GM18499 (cell line): ENCODE results near the gene CASP2.

Experiments used
- ATAC-seq: cut with Tn5 transposase; IDR thresholded peaks from one replicate; pipeline ENCODE4 v1.9.1; 2021; ENCODE audit warnings: moderate number of reproducible peaks; ENCODE audit not compliant: insufficient read depth, unreplicated experiment

CASP2 gene

DNA sequence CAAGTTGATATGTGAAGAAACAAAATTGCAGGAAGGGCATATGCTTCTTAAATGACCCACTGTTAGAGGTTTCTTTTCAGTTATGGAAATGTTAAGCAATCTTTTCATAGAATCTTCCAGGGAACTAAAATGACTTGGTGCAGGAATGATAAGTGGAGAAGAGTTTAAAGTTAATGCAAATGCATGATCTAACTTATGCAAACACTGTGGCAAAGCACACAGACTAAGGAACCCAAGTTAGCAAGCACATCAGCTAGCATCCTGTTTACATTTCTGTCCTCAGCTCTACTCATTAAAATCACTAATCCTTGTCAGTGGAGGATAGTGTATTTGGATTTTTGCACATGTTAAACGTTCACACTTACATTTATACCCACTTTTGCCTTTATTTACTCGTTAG lies 37.1 kb downstream of the CASP2 start:
- ATAC-seq: no peak

GRCh38 chr7:143327903-143328302 lies 39.8 kb downstream of the CASP2 start:
- peak; percentile 81 for ATAC-seq

DNA sequence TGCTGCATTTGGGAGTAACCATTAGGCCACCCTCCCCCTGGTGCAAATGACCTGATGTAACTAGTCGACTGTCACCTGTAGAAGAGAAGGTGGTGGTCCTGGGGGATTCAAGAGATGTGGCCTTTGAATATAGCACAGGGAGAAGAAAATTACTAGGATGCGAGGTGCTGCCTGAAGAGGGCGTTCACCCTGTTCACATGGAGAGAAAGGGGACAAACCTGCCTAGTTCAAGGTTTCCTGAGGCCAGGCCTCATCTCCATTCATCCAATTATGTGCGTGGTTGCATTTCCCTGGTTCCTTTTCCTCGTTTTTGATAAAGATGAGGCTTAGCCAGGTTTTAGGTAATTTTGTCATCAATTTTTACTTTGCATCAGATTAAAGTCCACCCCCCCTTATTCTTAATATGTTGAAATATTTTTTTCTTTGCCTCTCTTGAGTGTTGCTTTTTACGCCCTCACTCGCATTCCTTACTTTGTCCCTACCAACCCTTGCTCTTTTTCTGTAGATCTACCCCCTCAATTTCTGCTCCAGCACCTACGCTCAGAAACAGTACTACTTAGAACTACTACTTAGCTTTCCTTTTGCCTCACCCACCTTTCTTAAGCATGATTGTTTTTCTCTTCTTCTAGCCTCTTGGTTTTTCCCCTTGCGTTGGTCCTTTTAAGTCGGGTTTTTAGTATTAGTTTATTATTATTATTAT lies 41.5 kb downstream of the CASP2 start:
- ATAC-seq: no peak

- no peak for ATAC-seq
These were observed 43.1 kb downstream of the CASP2 start for GRCh38 chr7:143331179-143331801.

DNA sequence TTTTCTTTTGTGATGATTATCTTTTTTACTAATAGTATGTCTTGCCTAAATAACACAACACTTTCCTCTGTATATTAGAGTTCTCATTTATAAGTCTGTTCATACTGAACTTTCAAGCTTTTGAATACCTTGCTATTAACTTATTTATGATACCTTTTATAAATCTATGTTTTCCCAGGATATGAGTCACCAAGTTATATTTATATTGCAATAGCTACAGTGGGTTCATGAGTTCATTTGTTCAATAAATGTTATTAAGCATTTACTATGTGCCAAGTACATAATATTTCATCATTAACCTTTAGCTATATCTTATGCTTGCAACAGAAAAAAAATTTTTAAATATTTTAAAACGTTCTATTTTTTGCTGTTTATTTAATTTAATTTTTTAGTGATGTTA lies 46.1 kb downstream of the CASP2 start:
- ATAC-seq: no peak

- ATAC-seq: no peak
These were observed 49.1 kb downstream of the CASP2 start for GRCh38 chr7:143337216-143337615.

DNA sequence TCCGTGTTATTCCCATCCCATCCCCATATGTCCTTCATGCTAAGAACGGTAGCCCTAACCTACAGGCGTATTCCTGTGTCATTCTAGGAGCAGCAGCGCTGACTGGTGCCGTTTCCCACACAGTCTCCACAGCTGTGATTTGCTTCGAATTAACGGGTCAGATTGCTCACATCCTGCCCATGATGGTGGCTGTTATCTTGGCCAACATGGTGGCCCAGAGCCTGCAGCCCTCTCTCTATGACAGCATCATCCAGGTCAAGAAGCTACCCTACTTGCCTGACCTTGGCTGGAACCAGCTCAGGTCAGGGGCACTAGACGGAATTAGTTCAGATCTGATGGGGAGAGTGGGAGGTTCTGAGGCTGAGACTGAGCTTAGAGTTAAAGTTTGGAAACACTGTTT lies 53.7 kb downstream of the CASP2 start:
- no peak for ATAC-seq

DNA sequence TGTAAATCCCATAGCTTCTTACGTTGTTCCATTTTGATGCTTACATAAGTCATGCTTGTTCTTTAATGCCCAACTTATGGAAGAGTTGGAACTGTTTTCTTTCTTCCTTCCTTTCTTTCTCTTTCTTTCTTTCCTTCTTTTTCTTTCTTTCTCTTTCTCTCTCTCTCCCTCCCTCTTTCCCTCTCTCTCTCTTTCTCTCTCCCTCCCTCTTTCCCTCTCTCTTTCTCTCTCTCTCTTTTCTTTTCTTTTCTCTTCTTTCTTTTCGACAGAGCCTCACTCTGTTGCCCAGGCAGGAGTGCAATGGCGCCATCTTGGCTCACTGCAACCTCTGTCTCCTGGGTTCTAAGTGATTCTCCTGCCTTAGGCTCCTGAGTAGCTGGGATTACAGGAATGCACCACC lies 55.4 kb downstream of the CASP2 start:
- no peak for ATAC-seq

- ATAC-seq: no peak
These were observed 57.3 kb downstream of the CASP2 start for GRCh38 chr7:143345428-143345900.

DNA sequence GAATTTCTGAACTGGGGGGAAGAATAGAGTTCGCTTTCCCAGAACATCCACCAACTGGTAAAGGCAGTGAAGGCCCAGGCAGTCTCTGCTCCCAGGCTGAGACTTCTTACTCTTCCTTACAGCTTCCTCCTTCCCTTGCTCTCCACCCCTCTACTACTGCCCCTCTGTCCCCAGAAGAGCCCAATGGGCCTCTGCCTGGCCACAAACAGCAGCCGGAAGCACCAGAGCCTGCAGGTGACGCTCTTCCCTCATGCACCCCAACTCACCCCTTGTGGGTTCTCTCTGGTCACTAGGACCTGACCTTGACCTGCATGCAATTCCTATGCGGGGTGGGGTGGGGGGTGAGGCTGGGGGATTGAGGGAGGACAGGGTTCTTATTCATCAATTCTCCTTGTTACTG lies 57.9 kb downstream of the CASP2 start:
- ATAC-seq: no peak

DNA sequence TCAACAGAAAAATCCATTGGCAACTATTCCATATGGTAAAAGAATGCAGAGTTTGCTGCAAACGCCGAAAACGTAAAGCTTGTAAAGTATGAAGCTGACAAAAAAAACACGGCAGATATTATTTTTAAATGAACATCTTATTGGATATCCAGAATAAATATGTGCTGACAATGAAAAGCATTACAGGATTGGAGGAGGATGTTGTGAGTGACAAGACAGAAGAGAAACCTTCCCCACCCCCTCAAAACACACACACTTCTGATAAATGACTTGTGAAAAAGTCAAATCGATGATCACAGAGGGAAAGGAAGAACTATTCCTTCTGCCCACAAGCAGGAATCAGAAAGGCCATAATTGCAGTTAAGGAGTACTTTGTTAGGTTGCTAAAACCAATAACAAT lies 59.8 kb downstream of the CASP2 start:
- no peak for ATAC-seq

GRCh38 chr7:143351060-143351459 lies 62.9 kb downstream of the CASP2 start:
- ATAC-seq: no peak

GRCh38 chr7:143351574-143351973 lies 63.4 kb downstream of the CASP2 start:
- ATAC-seq: no peak

DNA sequence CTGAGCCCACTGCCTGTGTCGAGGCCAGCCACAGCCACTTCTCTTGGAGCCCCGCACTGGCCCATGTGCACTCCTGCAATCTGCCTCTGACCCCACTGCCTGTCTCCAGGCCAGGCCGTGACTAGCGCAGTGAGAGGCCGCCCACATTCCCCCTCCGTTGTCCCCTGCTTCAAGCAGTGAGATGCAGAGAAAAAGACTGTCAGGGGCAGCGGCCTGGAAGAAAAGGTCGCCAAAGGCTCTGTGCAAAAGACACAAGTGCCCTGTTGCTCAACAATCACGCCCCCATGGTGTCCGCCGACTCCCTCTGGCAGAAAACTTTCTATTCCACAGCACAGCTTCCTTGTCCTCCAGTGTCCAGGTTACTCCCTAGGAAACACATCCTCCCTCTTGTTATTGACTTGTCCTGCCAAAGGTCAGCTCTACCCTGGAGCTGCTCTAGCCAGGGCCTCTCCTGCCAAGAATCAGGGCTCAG lies 64.4 kb downstream of the CASP2 start:
- ATAC-seq: no peak

GRCh38 chr7:143354376-143354775 lies 66.2 kb downstream of the CASP2 start:
- ATAC-seq: no peak

DNA sequence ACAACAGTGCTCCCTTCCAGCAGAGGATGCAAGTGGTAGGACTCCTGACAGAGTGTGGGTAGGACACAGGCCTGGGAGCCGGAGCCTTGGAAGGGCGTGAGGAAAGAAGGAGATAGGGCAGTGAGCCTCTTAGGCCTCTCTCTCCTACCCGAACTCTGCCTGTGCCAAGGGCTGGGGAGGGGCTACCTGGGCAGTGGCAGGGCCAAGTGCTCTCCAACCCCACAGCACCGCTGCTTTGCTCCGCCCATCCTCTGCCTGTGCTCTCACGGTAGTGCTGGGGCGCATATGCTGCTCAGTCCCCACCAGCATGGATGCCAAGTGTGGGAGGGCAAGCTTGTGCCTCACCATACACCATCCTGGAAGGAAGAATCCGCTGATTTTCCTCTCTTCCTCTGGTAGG lies 66.8 kb downstream of the CASP2 start:
- no peak for ATAC-seq

GRCh38 chr7:143355450-143356385 lies 67.6 kb downstream of the CASP2 start:
- ATAC-seq: no peak

GRCh38 chr7:143356414-143357050 lies 68.4 kb downstream of the CASP2 start:
- no peak for ATAC-seq
